HCT116 (cell line): ENCODE data around the gene CSF2RB. TPM values are rescaled to one million over a fixed set of nuclear protein-coding genes. Genes with fewer than 3 reads are reported as not detected.

Source experiments
- ATAC-seq: fragments of 200-7000 bp; cut with Tn5 transposase; 2 replicates; pipeline ENCODE4 v1.9.1; 2020; ENCODE audit warnings: mild to moderate bottlenecking, moderate library complexity
- BruUV-seq: library from RNA; stranded (reverse); fragments of 400-500 nt; replicated peaks from 2 replicates; lab custom pipeline; 2021; lab: Mats Ljungman, UMichigan
- CTCF ChIA-PET: fragments of 300-600 bp; sonication (Branson Sonifier 250); formaldehyde crosslinking; loops from one replicate; lab custom pipeline; 2021; ENCODE audit warnings: antibody characterized with exemption; lab: Charles Lee
- POLR2A ChIA-PET: fragments of 300-600, 350-600 bp; sonication (Branson Sonifier 250); formaldehyde crosslinking; loops from one replicate; lab custom pipeline; 2021; ENCODE audit warnings: antibody characterized with exemption; lab: Charles Lee
- RAD21 ChIA-PET, 2 experiments: fragments of 300-600 bp; sonication (Branson Sonifier 250); formaldehyde crosslinking; loops; one replicate each; lab custom pipeline; 2023; ENCODE audit warnings: low total read pairs in 2 of 2; ENCODE audit not compliant: uncharacterized antibody in 2 of 2, unreplicated experiment in 2 of 2, low non-redundant PET in 1 of 2; lab: Charles Lee
- DNase-seq: peaks from one replicate; pipeline ENCODE4 v3.0.0-alpha.2; 2010; ENCODE audit warnings: low read depth, low spot score
- H2AFZ ChIP-seq: fragments of 200-600 bp; shearing (Covaris generic), sonication (generic); 2 replicates; pipeline ENCODE4 v1.6.1; 2017; ENCODE audit warnings: low read depth, mixed run types, mixed read lengths, antibody characterized with exemption, low read length; ENCODE audit not compliant: poor library complexity, severe bottlenecking
- H3K27ac ChIP-seq: 2 replicates; pipeline ENCODE4 v1.5.1; 2012; ENCODE audit warnings: low read depth, low read length
- H3K27me3 ChIP-seq: fragments of 200-600 bp; sonication (generic); 2 replicates; pipeline ENCODE4 v1.6.1; 2016; ENCODE audit warnings: mixed run types, low read length, mixed read lengths; ENCODE audit not compliant: insufficient read depth
- H3K36me3 ChIP-seq, 2 experiments: fragments of 200-500 bp in 1 of 2; fragments of 200-600 bp in 1 of 2; sonication (Bioruptor generic) in 1 of 2; sonication (generic) in 1 of 2; 2 replicates each; pipeline versions ENCODE4 v1.5.1 to v1.6.1; 2014 to 2016; ENCODE audit warnings: low read length in 2 of 2, inconsistent platforms in 1 of 2, mixed read lengths in 1 of 2, mixed run types in 1 of 2; ENCODE audit not compliant: insufficient read depth in 2 of 2, control insufficient read depth in 1 of 2
- H3K4me1 ChIP-seq, 2 experiments: fragments of 200-600 bp in 1 of 2; sonication (generic) in 1 of 2; 2 replicates each; pipeline versions ENCODE4 v1.5.1 to v1.6.1; 2012 to 2017; ENCODE audit warnings: low read length in 2 of 2, inconsistent platforms in 1 of 2, mild to moderate bottlenecking in 1 of 2, mixed read lengths in 1 of 2, mixed run types in 1 of 2, moderate library complexity in 1 of 2; ENCODE audit not compliant: insufficient read depth in 2 of 2, control insufficient read depth in 1 of 2
- H3K4me2 ChIP-seq: fragments of 200-600 bp; sonication (generic); 2 replicates; pipeline ENCODE4 v1.6.1; 2017; ENCODE audit warnings: mixed run types, low read length, mixed read lengths
- H3K4me3 ChIP-seq, 2 experiments: fragments of 200-600 bp in 1 of 2; sonication (generic) in 1 of 2; replicated peaks in 1 of 2; 2 replicates each; pipeline ENCODE4 v1.5.1; 2011 to 2016; ENCODE audit warnings: low read length in 2 of 2, control low read depth in 1 of 2, low read depth in 1 of 2, mild to moderate bottlenecking in 1 of 2, mixed read lengths in 1 of 2, mixed run types in 1 of 2
- H3K79me2 ChIP-seq: fragments of 200-600 bp; sonication (generic); 2 replicates; pipeline ENCODE4 v1.6.1; 2017; ENCODE audit warnings: mild to moderate bottlenecking, mixed run types, low read length, moderate library complexity, mixed read lengths; ENCODE audit not compliant: insufficient read depth
- H3K9ac ChIP-seq: fragments of 200-600 bp; sonication (generic); 2 replicates; pipeline ENCODE4 v1.6.1; 2016; ENCODE audit warnings: low read length, mixed read lengths
- H3K9me2 ChIP-seq: fragments of 200-600 bp; sonication (generic), shearing (Covaris generic); 2 replicates; pipeline ENCODE4 v1.6.1; 2017; ENCODE audit warnings: mixed run types, mild to moderate bottlenecking, moderate library complexity; ENCODE audit not compliant: insufficient read depth
- H3K9me3 ChIP-seq, 2 experiments: fragments of 200-500 bp in 1 of 2; fragments of 200-600 bp in 1 of 2; sonication (Bioruptor generic) in 1 of 2; sonication (generic) in 1 of 2; 2 replicates each; pipeline ENCODE4 v1.6.1; 2014 to 2017; ENCODE audit warnings: low read length in 2 of 2, mixed read lengths in 2 of 2, inconsistent platforms in 1 of 2, low read depth in 1 of 2, mild to moderate bottlenecking in 1 of 2, mixed run types in 1 of 2, moderate library complexity in 1 of 2; ENCODE audit not compliant: control insufficient read depth in 1 of 2, insufficient read depth in 1 of 2
- H4K20me1 ChIP-seq: fragments of 200-600 bp; sonication (generic), shearing (Covaris generic); 2 replicates; pipeline ENCODE4 v1.6.1; 2017; ENCODE audit warnings: mixed run types, mild to moderate bottlenecking, moderate library complexity; ENCODE audit not compliant: insufficient read depth
- CBX3 ChIP-seq: IDR thresholded peaks from 2 replicates; pipeline ENCODE4 v1.6.1; 2012; ENCODE audit warnings: low read depth
- CTCF ChIP-seq, 3 experiments: fragments of 200-600 bp in 1 of 3; sonication (generic) in 1 of 3; IDR thresholded peaks in 2 of 3; conservative IDR thresholded peaks in 1 of 3; 2 replicates each; pipeline ENCODE4 v1.5.1; 2012 to 2017; ENCODE audit warnings: low read depth in 2 of 3, low read length in 2 of 3, antibody characterized with exemption in 1 of 3, borderline replicate concordance in 1 of 3, control low read depth in 1 of 3, mild to moderate bottlenecking in 1 of 3, mixed read lengths in 1 of 3, mixed run types in 1 of 3, moderate library complexity in 1 of 3; ENCODE audit not compliant: insufficient read depth in 1 of 3
- EGR1 ChIP-seq: IDR thresholded peaks from 2 replicates; pipeline ENCODE4 v1.6.1; 2012; ENCODE audit warnings: low read depth
- EZH2 ChIP-seq: fragments of 200-600 bp; sonication (generic); IDR thresholded peaks from 2 replicates; pipeline ENCODE4 v1.6.1; 2017; ENCODE audit warnings: antibody characterized with exemption, mixed run types
- EZH2phosphoT487 ChIP-seq: fragments of 200-600 bp; IDR thresholded peaks from 2 replicates; pipeline ENCODE4 v1.6.1; 2018; ENCODE audit warnings: antibody characterized with exemption, borderline replicate concordance
- FOSL1 ChIP-seq: IDR thresholded peaks from 2 replicates; pipeline ENCODE4 v1.6.1; 2012; ENCODE audit warnings: low read depth
- JUND ChIP-seq: IDR thresholded peaks from 2 replicates; pipeline ENCODE4 v1.6.1; 2012
- POLR2A ChIP-seq: IDR thresholded peaks from 2 replicates; pipeline ENCODE4 v1.7.0; 2011; ENCODE audit warnings: borderline replicate concordance; ENCODE audit not compliant: insufficient read depth, insufficient read length; ENCODE audit errors: extremely low read depth
- POLR2AphosphoS5 ChIP-seq: IDR thresholded peaks from 2 replicates; pipeline ENCODE4 v1.6.1; 2011; ENCODE audit warnings: mild to moderate bottlenecking, low read depth, low read length, moderate library complexity
- RAD21 ChIP-seq: IDR thresholded peaks from 2 replicates; pipeline ENCODE4 v1.6.1; 2012; ENCODE audit warnings: low read depth, mild to moderate bottlenecking
- SIN3A ChIP-seq: IDR thresholded peaks from 2 replicates; pipeline ENCODE4 v1.6.1; 2012; ENCODE audit warnings: low read depth
- SP1 ChIP-seq: IDR thresholded peaks from 2 replicates; pipeline ENCODE4 v1.6.1; 2012; ENCODE audit warnings: low read depth
- TCF7L2 ChIP-seq: IDR thresholded peaks from 2 replicates; pipeline ENCODE4 v1.7.0; 2011; ENCODE audit warnings: borderline replicate concordance, inconsistent platforms; ENCODE audit not compliant: insufficient read depth, insufficient read length; ENCODE audit errors: extremely low read depth
- YY1 ChIP-seq: IDR thresholded peaks from 2 replicates; pipeline ENCODE4 v1.6.1; 2011; ENCODE audit warnings: low read length, low read depth, moderate library complexity, mild to moderate bottlenecking; ENCODE audit not compliant: insufficient replicate concordance; ENCODE audit errors: extremely low read depth
- ZBTB33 ChIP-seq: IDR thresholded peaks from 2 replicates; pipeline ENCODE4 v1.6.1; 2011; ENCODE audit warnings: mild to moderate bottlenecking, low read length, moderate library complexity; ENCODE audit not compliant: insufficient replicate concordance; ENCODE audit errors: extremely low read depth
- ZFX ChIP-seq: fragments of 450-650 bp; IDR thresholded peaks from 2 replicates; pipeline ENCODE4 v1.6.1; 2017
- intact Hi-C: fragments of 100-400 bp; cut with micrococcal nuclease; formaldehyde crosslinking; loops from 2 replicates; pipeline ENCODE4 v1.10.0; 2022
- total RNA-seq: library from RNA; stranded (reverse); gene quantifications from one replicate; pipeline ENCODE4 v1.2.1, GENCODE V29; 2021; ENCODE audit not compliant: unreplicated experiment

CSF2RB gene
- total RNA-seq, 1 experiment from 2014 or later = 0.10 TPM

- H3K4me3 ChIP-seq = no peak overlapping the region
- no peaks in the 10 kb centered on the region for H3K9me2 ChIP-seq
- no peaks in the 10 kb centered on the region for H4K20me1 ChIP-seq
- no TSS peak for BruUV-seq
- H3K9me3 ChIP-seq = no peaks in the 10 kb centered on the region
- ChIA-PET RAD21 (no interaction called here), POLR2A (no interaction called here), CTCF (no interaction called here)
- no peak overlapping the region for H3K9ac ChIP-seq
- no peaks in the 10 kb centered on the region for H3K36me3 ChIP-seq
- H3K79me2 ChIP-seq = no peaks in the 10 kb centered on the region
- no peaks in the 10 kb centered on the region; the same call in 1 of the 2 replicates for H3K27me3 ChIP-seq
- no peak overlapping the region for H2AFZ ChIP-seq
- DNase-seq = no peak
- TF ChIP-seq TCF7L2 = no peak
- no peak for TF ChIP-seq JUND
- TF ChIP-seq CTCF (IDR thresholded peaks at IDR 0.05 in 2 of 3, conservative IDR thresholded peaks at IDR 0.05 in 1 of 3; ENCODE audit: borderline replicate concordance in 1 of 3, insufficient read depth in 1 of 3, low read depth in 2 of 3, low read length in 2 of 3) = no peak
- no peak for TF ChIP-seq YY1
- TF ChIP-seq SP1 = no peak
- TF ChIP-seq EGR1 = no peak
- no peak overlapping the region for H3K4me2 ChIP-seq
- no peak for ATAC-seq
- H3K27ac ChIP-seq = no peak overlapping the region
- intact Hi-C loops = no loop called here
- H3K4me1 ChIP-seq = peaks cover 0 to 7% of the 10 kb centered on the region in 2 experiments; a peak in 2 of 4 replicates
These were observed 12.9 kb downstream of the CSF2RB start for GRCh38 chr22:36926309-36926708.

- Histone ChIP-seq H3K9me3 (no peaks in the 10 kb centered on the region), H3K4me3 (no peak overlapping the region), H3K9ac (no peak overlapping the region), H3K9me2 (no peaks in the 10 kb centered on the region), H3K4me1 (peaks cover 0 to 7% of the 10 kb centered on the region in 2 experiments; a peak in 2 of 4 replicates), H4K20me1 (no peaks in the 10 kb centered on the region), H3K36me3 (no peaks in the 10 kb centered on the region), H3K79me2 (no peaks in the 10 kb centered on the region), H3K27me3 (no peaks in the 10 kb centered on the region; the same call in 1 of the 2 replicates), H3K27ac (no peak overlapping the region), H3K4me2 (no peak overlapping the region), H2AFZ (no peak overlapping the region)
- intact Hi-C loops = no loop called here
- POLR2A ChIA-PET = no interaction called here
- BruUV-seq = no TSS peak
- DNase-seq = no peak
- CTCF ChIA-PET = no interaction called here
- RAD21 ChIA-PET = no interaction called here
- no peak for ATAC-seq
- TF ChIP-seq POLR2A = no peak
- TF ChIP-seq EGR1 = no peak
- no peak for TF ChIP-seq RAD21
- no peak for TF ChIP-seq FOSL1
- TF ChIP-seq SIN3A = no peak
- no peak for TF ChIP-seq SP1
- no peak for TF ChIP-seq ZBTB33
- no peak for TF ChIP-seq YY1
- no peak for TF ChIP-seq ZFX
- no peak for TF ChIP-seq EZH2phosphoT487
- TF ChIP-seq EZH2 = no peak
- no peak for TF ChIP-seq POLR2AphosphoS5
- TF ChIP-seq CBX3 = no peak
These were observed 13.4 kb downstream of the CSF2RB start for GRCh38 chr22:36926721-36927435.
